GM12875 (cell line): ENCODE results near the gene SMTNL2.

Experiments used
- H3K4me3 ChIP-seq: one replicate; pipeline ENCODE4 v1.5.1; 2011; ENCODE audit warnings: low read depth, low read length, control low read depth
- TF ChIP-seq, protein P1 (sequence below): IDR thresholded peaks from 2 replicates; pipeline ENCODE4 v1.5.1; 2011; ENCODE audit warnings: low read depth, mild to moderate bottlenecking, control low read depth, inconsistent platforms, low read length, moderate library complexity, borderline replicate concordance; ENCODE audit not compliant: insufficient read depth

SMTNL2 gene

DNA sequence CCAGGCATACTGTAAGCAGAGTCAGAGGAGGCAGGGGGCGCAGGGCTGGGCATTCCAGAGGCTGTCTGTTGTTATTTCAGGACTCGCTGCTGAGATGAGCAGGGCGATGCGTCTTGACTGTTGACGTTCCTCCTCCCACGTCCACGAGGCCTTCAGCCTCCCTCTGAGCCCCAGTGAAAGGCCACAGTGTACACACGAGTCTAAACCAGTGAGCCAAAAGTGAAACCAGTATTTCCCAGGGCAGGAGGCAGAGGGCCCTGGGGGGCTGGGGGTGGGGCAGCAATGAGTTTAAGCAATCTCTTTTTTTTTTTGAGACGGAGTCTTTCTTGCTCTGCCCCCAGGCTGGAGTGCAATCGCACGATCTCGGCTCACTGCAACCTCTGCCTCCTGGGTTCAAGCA, 21.5 kb downstream of the SMTNL2 start:
- TF ChIP-seq, protein P1, sequence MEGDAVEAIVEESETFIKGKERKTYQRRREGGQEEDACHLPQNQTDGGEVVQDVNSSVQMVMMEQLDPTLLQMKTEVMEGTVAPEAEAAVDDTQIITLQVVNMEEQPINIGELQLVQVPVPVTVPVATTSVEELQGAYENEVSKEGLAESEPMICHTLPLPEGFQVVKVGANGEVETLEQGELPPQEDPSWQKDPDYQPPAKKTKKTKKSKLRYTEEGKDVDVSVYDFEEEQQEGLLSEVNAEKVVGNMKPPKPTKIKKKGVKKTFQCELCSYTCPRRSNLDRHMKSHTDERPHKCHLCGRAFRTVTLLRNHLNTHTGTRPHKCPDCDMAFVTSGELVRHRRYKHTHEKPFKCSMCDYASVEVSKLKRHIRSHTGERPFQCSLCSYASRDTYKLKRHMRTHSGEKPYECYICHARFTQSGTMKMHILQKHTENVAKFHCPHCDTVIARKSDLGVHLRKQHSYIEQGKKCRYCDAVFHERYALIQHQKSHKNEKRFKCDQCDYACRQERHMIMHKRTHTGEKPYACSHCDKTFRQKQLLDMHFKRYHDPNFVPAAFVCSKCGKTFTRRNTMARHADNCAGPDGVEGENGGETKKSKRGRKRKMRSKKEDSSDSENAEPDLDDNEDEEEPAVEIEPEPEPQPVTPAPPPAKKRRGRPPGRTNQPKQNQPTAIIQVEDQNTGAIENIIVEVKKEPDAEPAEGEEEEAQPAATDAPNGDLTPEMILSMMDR: no peak
- no peak overlapping the region for H3K4me3 ChIP-seq

DNA sequence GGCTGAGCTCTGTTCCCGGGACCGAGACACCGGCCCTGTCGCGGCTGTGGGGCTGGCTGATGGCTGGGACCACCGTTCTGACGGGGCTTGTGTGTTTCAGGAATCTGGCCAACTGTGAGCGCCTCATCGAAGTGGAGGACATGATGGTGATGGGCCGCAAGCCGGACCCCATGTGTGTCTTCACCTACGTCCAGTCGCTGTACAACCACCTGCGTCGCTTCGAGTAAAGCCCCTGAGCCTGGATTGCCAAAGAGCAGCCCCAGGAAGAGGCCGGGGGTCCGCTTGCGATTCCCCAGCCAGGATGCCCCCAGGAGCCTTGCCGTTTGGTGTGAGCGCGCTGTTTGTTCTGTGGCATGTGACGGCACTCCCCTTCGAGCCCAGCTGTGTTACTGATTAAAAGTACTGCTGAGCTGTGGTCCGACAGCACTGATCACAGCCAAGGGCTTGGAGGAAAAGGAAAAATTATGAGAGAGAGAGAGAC, 23.0 kb downstream of the SMTNL2 start:
- no peak overlapping the region for H3K4me3 ChIP-seq
- TF ChIP-seq, protein P1: no peak

DNA sequence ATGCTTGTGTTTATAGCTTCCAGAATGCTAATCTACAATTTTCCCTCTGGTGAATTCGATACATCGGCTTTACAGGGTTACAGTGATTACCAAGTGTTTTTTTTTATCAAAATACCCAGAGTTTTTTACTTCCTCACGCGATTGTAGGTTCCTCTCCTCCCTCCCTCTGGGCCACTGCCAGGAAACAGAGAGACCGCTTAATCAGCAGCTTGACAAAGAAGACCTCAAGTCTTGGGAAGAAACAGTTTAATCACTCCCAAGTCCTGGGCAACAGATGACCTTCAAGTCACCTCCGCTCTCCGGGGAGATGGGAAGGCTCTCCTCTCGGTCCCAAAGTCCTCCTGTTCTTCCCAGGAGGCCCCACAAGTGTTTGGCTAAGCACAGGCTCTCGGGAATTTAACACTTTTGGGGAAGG, 23.5 kb downstream of the SMTNL2 start:
- TF ChIP-seq, protein P1: no peak
- no peak overlapping the region for H3K4me3 ChIP-seq

DNA sequence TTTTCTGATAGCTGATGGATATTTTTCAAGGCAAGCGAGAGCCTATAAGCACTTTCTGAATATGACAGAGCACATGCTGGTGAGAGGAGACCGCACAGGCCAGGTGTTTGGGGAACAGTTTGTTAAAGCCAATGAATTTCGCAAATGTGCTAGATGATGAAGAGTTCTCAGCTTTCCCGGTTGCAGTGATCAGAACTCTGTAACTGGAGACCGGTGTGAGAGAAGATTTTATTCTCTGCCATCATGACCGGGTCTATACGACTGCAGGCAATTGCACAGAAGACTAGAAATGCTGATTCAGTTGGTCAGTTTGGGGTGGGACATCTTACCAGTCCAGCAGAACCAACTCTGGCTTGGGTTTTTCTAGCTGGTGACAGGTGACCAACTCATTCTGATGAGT, 25.4 kb downstream of the SMTNL2 start:
- TF ChIP-seq, protein P1: no peak
- no peak overlapping the region for H3K4me3 ChIP-seq

DNA sequence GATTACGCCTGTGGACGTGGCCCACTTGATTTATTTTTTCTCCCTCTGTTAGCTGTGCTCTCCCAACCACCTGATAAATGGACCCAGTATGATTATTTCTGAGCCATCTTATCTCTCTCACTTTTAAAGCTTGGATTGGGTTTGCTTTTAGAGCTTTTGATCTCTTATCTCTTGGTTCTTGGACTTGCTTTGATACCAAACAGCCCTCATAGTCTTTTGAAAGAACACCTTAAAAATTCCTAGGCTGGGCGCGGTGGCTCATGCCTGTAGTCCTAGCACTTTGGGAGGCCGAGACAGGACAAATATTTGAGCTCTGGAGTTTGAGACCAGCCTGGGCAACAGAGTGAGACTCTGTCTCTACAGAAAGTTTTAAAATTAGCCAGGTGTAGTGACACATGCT, 25.8 kb downstream of the SMTNL2 start:
- H3K4me3 ChIP-seq: no peak overlapping the region
- TF ChIP-seq, protein P1: no peak

DNA sequence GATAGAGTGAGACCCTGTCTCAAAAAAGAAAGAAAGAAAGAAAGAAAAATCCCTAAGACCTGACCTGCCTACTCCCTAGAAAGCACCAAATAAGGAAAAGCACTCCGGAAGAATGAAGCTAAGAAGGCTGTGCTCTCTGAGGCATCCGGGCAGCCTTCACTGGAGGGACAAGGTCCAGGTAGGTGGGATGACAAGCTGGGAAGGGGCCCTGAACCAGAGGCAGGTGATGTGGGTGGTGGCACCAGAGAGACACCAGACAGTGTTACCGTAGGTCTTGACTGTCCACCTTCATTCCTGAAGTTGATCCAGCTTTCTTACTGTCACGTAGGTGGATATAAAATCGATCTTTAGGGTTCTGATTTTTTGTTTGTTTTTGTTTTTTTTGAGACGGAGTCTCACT, 26.3 kb downstream of the SMTNL2 start:
- no peak overlapping the region for H3K4me3 ChIP-seq
- TF ChIP-seq, protein P1: no peak

DNA sequence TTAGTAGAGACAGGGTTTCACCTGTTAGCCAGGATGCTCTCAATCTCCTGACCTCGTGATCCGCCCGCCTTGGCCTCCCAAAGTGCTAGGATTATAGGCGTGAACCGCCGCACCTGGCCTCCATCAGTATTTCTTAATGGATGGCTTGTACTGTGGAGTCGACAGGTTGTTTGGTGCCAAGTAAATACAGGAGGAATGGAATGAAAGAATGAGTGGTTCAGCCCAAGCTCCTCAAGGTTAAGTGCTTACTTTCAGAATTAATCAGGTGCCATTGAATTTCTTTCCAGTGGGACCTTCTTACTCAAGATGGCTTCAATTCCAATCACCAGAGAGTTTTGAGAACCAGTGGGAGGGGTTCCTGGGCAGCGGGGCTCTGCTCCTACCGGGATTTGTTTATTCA, 32.1 kb downstream of the SMTNL2 start:
- TF ChIP-seq, protein P1: no peak
- no peak overlapping the region for H3K4me3 ChIP-seq
